Right lobe of liver (tissue), 6 donors: Measurements from ENCODE around the gene KRTAP16-1. TPM values are rescaled to one million over a fixed set of nuclear protein-coding genes. Genes with fewer than 3 reads are reported as not detected.

Experiments
- ATAC-seq, 4 donors: fragments of 200-7000 bp; cut with Tn5 transposase; one replicate each; pipeline ENCODE4 v1.9.1; 2020; ENCODE audit warnings: mild to moderate bottlenecking in 4 of 4, moderate library complexity in 4 of 4
- DNase-seq, 3 donors: peaks; one replicate each; pipeline ENCODE4 v3.0.0-alpha.2; 2020
- H3K27ac ChIP-seq, 3 donors: fragments of 200-600 bp; one replicate each; pipeline ENCODE4 v1.8.0; 2022
- H3K27me3 ChIP-seq, 2 donors: fragments of 200-600 bp; one replicate each; pipeline ENCODE4 v1.8.0; 2022
- H3K36me3 ChIP-seq, 4 donors: fragments of 200-600 bp; sonication (generic) in 1 of 4; one replicate each; pipeline versions ENCODE4 v1.5.1 to v1.8.0; 2017 to 2022; ENCODE audit warnings: control low read depth in 1 of 4
- H3K4me1 ChIP-seq, 4 donors: fragments of 200-600 bp; sonication (generic) in 1 of 4; one replicate each; pipeline versions ENCODE4 v1.5.1 to v1.8.0; 2017 to 2022; ENCODE audit warnings: control low read depth in 1 of 4
- H3K4me3 ChIP-seq, 3 donors: fragments of 200-600 bp; one replicate each; pipeline ENCODE4 v1.8.0; 2022
- H3K9me3 ChIP-seq, 4 donors: fragments of 200-600 bp; sonication (generic) in 1 of 4; one replicate each; pipeline versions ENCODE4 v1.5.1 to v1.8.0; 2017 to 2022; ENCODE audit warnings: control low read depth in 1 of 4
- CTCF ChIP-seq, 4 donors: fragments of 200-600 bp in 3 of 4; fragments of 450-650 bp in 1 of 4; IDR thresholded peaks; one replicate each; pipeline versions ENCODE4 v1.5.1 to v1.8.0; 2016 to 2022; ENCODE audit warnings: antibody characterized with exemption in 4 of 4, mild to moderate bottlenecking in 2 of 4
- POLR2A ChIP-seq: fragments of 450-650 bp; IDR thresholded peaks from one replicate; pipeline ENCODE4 v1.6.1; 2017; ENCODE audit warnings: antibody characterized with exemption, mild to moderate bottlenecking
- WGBS: methylation state at CpG from one replicate; pipeline ENCODE4 v1.1.6; 2018; ENCODE audit warnings: low coverage, low lambda C conversion rate; ENCODE audit not compliant: insufficient coverage; ENCODE audit errors: missing lambda C conversion rate; 5-methylcytosine and 5-hydroxymethylcytosine counted together
- intact Hi-C, 2 donors: fragments of 100-400 bp; cut with DNase I; formaldehyde crosslinking; loops; one replicate each; pipeline versions ENCODE4 v1.11.2 to v1.14.1; 2022
- total RNA-seq, 6 experiments: library from RNA; depleted of rRNA in 2 of 6; stranded (reverse); fragments of >200 nt in 2 of 6; fragmentation: NEBNext Ultra II Directional in 3 of 6; extraction: Animal tissue kit (Norgen Biotek cat#: 25700) in 3 of 6; gene quantifications; one replicate each; pipeline versions ENCODE4 v1.1.0 to v1.2.4, GENCODE V29; 2016 to 2023
- donor health status: DM: no; HTN: yes; CAD: no.
- donor health status: DM: no; HTN: no; CAD: no.
- donor health status: DM: no; HTN: no; CAD: no.
- donor health status: DM: no; HTN: yes; CAD: no.
- donor health status: DM: no; HTN: yes; CAD: no.

KRTAP16-1 gene
- total RNA-seq, 6 experiments from 2014 or later = not detected

- ATAC-seq (no peak), DNase-seq (no peak)
- no peak overlapping the region for H3K27ac ChIP-seq
- intact Hi-C loops = no loop called here
- H3K9me3 ChIP-seq = no peaks in the 10 kb centered on the region
- H3K36me3 ChIP-seq = no peaks in the 10 kb centered on the region
- no peak overlapping the region for H3K4me3 ChIP-seq
- H3K27me3 ChIP-seq = no peaks in the 10 kb centered on the region
- TF ChIP-seq POLR2A (no peak), CTCF (IDR thresholded peaks at IDR 0.05) (no peak)
- no peaks in the 10 kb centered on the region for H3K4me1 ChIP-seq
- 43% methylated on average over 7 of the region's 7 CpGs for WGBS
These were observed 32.1 kb upstream of the KRTAP16-1 start for GRCh38 chr17:41340934-41341861.

GRCh38 chr17:41340494-41340893 is 31.4 kb upstream of the KRTAP16-1 start:
- no peak for DNase-seq
- Histone ChIP-seq H3K9me3 (no peaks in the 10 kb centered on the region), H3K27ac (no peak overlapping the region)

GRCh38 chr17:41339571-41340172 is 30.6 kb upstream of the KRTAP16-1 start:
- WGBS = 17% methylated on average over 2 of the region's 2 CpGs
- intact Hi-C loops = no loop called here
- H3K27ac ChIP-seq = no peak overlapping the region
- ATAC-seq = no peak
- no peaks in the 10 kb centered on the region for H3K4me1 ChIP-seq
- no peak for DNase-seq
- no peaks in the 10 kb centered on the region for H3K36me3 ChIP-seq
- no peak for TF ChIP-seq CTCF (IDR thresholded peaks at IDR 0.05)
- no peak for TF ChIP-seq POLR2A
- no peaks in the 10 kb centered on the region for H3K9me3 ChIP-seq
- no peak overlapping the region for H3K4me3 ChIP-seq
- H3K27me3 ChIP-seq = no peaks in the 10 kb centered on the region

More at GRCh38 chr17:41340494-41340893, 31.4 kb upstream of the KRTAP16-1 start:
- TF ChIP-seq CTCF (IDR thresholded peaks at IDR 0.05) (no peak), POLR2A (no peak)
- 29% methylated on average over 3 of the region's 3 CpGs for whole genome bisulfite sequencing
- Histone ChIP-seq H3K4me1 (no peaks in the 10 kb centered on the region), H3K4me3 (no peak overlapping the region), H3K36me3 (no peaks in the 10 kb centered on the region), H3K27me3 (no peaks in the 10 kb centered on the region)
- no peak for ATAC-seq
- intact Hi-C loops = no loop called here

GRCh38 chr17:41338961-41339485 is 29.9 kb upstream of the KRTAP16-1 start:
- no peak for DNase-seq
- intact Hi-C loops = no loop called here
- ATAC-seq = no peak
- H3K9me3 ChIP-seq = no peaks in the 10 kb centered on the region
- no peaks in the 10 kb centered on the region for H3K36me3 ChIP-seq
- WGBS = 42% methylated on average over 5 of the region's 5 CpGs
- no peak overlapping the region for H3K27ac ChIP-seq
- H3K4me1 ChIP-seq = no peaks in the 10 kb centered on the region
- H3K27me3 ChIP-seq = no peaks in the 10 kb centered on the region
- no peak overlapping the region for H3K4me3 ChIP-seq
- no peak for TF ChIP-seq CTCF (IDR thresholded peaks at IDR 0.05)
- no peak for TF ChIP-seq POLR2A
